ENCODE data around the gene PDE3A.

DNA sequence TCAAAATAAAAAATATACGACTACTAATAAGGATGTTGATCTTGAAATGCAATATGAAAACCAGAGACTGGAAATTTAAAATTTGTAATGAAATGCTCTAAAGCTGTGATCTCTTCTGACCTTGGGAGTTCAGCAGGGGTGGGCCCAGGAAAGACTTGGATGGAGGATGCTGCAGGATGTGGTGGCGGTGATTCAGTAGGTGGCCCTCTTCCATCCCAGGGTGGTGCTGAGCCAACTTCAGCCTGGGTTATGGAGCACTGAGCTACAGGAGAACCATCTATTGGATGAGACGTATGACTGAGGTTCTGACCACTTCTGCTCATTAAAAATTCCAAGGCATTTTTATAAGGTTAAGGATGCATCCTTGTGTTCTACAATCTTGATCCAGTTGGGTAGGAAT lies 6.9 kb upstream of the PDE3A start:
- TF ChIP-seq, protein P1, sequence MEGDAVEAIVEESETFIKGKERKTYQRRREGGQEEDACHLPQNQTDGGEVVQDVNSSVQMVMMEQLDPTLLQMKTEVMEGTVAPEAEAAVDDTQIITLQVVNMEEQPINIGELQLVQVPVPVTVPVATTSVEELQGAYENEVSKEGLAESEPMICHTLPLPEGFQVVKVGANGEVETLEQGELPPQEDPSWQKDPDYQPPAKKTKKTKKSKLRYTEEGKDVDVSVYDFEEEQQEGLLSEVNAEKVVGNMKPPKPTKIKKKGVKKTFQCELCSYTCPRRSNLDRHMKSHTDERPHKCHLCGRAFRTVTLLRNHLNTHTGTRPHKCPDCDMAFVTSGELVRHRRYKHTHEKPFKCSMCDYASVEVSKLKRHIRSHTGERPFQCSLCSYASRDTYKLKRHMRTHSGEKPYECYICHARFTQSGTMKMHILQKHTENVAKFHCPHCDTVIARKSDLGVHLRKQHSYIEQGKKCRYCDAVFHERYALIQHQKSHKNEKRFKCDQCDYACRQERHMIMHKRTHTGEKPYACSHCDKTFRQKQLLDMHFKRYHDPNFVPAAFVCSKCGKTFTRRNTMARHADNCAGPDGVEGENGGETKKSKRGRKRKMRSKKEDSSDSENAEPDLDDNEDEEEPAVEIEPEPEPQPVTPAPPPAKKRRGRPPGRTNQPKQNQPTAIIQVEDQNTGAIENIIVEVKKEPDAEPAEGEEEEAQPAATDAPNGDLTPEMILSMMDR (IDR thresholded peaks at IDR 0.05; ENCODE audit: poor library complexity), result no peak
- no peak for TF ChIP-seq EZH2 (IDR thresholded peaks at IDR 0.05; ENCODE audit: borderline replicate concordance)

Data from hepatocyte (in vitro differentiated cells).